ENCODE data around the gene NXPH3.
"Not testable (repeated sequence)": the region's sequence is repeated elsewhere in the genome, so short reads cannot be mapped to it uniquely, and the experiment has no call there.

The NXPH3 gene

DNA sequence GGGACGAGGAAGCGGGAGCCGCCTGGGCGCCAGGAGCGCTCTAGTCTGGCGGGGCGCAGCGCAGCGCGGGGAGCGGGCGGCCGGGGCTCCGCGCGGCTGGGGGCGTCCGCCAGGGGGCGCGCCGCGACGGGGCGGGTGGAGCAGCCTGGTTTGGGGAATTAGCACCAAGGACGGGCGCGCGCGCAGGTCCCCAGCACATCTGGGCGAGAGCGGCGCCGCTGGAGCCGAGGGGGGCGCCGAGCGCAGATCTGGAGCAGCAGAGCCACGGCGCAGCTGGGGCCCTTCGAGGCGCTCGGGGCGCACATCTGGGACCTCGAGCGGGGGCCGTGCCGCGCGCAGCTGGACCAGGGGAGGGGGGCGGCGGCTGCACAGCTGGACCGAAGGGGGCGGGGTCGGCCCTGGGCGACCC lies at the start of gene NXPH3:
NXPH3 (plus strand) TSS at position 193 of the 409 bp plus-strand sequence. CDS start 349 bp downstream, outside the sequence.
- peak; percentile 76 for DNase-seq

- no peak for DNase-seq
Measured at GRCh38 chr17:49527927-49528651, 47.6 kb upstream of the NXPH3 start.

DNA sequence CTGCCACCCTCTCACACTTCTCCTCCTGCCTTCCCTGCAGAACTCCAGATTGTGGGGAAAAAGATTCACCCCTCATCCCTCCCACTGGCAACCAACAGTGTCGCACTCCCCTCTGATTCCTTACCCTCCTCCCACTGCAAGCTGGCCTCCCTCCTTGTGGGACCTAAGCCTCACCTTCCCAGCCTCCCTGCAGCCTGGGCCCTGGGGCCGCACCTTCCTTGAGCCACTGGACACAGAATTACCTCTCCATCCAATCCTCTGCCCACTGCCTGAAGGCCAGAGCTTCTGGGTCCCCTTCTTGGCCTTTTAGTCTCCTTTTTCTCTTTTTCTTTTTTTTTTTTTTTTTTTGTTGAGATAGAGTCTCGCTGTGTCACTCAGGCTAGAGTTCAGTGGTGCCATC lies 46.7 kb upstream of the NXPH3 start:
- DNase-seq, result no peak

DNA sequence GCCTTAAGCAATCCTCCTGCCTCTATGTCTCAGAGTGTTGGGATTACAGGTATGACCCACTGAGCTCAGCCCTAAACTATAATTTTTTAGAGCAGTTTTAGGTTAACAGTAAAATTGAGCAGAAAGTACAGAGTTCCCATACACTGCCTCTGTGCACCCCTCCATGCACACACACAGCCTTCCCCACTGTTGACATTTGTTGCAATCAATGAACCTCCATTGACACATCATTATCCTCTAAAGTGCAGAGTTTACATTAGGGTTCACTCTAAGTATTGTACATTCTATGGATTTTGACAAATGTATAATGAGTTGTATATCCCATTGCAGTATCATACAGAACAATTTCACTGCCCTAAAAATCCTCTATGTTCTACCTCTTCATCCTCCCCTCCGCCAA lies 45.6 kb upstream of the NXPH3 start:
- no peak for DNase-seq

DNA sequence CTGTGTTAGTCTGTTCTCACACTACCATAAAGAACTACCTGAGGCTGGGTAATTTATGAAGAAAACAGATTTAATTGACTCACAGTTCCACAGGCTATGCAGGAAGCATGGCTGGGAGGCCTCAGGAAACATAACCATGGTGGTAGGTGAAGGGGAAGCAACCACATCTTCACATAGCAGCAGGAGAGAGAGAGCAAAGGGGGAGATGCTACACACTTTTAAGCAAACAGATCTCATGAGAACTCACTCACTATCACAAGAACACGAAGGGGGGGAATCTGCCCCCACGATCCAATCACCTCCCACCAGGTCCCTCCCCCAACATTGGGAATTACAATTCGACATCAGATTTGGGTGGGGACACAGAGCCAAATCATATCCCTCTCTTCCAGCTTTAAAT lies 31.8 kb upstream of the NXPH3 start:
- no peak for DNase-seq

- no peak for DNase-seq
Measured at GRCh38 chr17:49545007-49545660, 30.5 kb upstream of the NXPH3 start.

GRCh38 chr17:49545806-49546545 lies 29.7 kb upstream of the NXPH3 start:
- DNase-seq, result no peak

GRCh38 chr17:49546546-49547535 lies 28.8 kb upstream of the NXPH3 start:
- DNase-seq, result no peak

DNA sequence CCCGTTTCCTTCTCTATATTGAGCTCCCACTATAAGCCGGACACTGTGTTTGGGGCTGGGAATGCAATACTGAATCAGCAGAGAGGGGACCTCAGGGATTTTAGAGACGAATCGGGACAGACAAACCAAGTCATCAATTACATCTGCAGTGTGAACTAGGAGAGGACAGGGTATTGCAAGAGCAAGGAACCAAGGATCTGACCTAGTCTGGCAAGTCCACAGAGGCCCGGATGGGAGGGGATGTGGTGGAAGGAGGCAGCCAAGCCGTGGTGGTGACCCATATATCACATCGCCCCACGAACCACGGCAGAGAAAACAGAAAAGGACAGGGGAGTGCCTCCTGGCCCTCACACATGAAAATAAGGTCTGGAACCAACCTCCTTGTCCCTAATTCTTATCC lies 28.1 kb upstream of the NXPH3 start:
- no peak for DNase-seq

DNA sequence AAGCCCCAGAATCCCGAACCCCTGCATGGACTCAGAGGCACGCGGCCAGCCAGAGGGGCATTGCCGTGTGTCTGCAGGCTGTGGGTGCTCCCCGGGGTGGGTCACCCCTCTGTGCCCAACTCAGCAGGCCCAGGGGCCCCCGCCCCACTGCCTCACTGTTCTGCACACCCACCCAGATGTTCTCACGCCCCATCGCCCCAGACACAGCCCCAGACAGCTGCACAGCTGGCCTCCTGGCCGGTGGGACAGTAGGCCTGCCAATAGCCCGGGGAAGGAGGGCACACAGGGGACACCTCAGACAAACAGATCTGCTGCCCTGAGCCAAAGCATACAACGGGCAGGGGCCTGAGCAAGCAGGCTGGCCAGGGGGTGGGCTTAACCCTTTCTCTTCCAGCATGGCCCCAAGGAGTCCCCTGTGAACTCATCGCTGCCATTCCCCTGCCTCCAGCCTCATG lies 27.6 kb upstream of the NXPH3 start:
- DNase-seq, result no peak

GRCh38 chr17:49548506-49549310 lies 27.0 kb upstream of the NXPH3 start:
- DNase-seq, result peak; percentile 51

DNA sequence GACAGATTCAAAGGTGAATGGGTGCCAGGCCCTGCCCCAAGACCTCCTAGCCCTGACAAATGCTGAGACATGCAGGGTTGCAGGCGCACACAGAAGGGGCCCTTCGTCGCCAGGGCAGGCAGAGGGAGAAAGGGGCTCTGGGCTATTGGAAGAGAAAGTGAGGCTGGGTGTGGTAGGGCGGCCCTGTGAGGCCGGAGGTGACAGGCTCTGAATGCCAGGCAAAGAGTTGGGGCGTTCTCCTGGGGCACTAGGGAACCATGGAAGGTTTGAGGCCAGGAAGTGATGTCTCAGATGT lies 26.4 kb upstream of the NXPH3 start:
- DNase-seq, result no peak

GRCh38 chr17:49549691-49550678 lies 25.7 kb upstream of the NXPH3 start:
- no peak for DNase-seq

- DNase-seq, result not testable (repeated sequence)
Measured at GRCh38 chr17:49550764-49551163, 24.9 kb upstream of the NXPH3 start.

DNA sequence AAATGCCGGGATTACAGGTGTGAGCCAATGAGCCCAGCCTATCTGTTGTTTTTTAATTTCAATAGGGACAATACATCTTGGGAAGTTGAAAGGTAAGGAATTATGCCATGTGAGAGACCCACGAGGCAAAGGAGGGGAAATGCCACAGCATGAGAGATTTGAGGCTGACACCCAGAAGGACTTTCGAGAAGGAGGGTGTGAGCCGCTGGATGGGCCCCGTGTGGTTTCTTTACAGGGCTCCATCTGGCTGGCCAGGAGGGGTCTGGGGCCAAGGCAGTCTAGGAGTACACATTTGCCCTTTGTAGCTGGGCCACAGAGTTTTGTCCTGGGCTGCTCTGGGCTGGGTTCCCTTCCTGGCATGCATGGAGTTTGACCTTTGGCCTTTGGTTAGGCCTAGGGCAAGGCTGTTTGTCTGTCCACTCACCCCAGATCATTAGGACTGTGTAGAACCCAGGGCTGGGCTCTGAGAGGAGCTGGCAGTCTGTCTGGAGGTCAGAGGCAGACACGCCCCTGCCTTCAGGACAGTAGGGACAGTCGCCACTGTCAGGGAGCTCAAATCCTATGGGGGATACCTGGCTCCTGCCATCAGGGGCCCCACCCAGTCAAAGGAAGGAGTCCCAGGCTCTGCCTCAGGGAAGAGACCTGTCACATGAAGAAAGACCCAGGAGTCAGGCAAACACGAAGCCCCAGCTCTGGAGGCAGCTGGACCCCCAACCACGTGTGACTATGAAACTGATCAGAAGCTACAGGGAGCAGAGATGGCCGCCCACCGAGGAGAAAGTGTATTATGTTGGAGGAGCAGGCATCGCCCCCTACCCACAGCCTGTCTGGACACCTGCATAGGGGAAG lies 24.2 kb upstream of the NXPH3 start:
- DNase-seq, result no peak

DNA sequence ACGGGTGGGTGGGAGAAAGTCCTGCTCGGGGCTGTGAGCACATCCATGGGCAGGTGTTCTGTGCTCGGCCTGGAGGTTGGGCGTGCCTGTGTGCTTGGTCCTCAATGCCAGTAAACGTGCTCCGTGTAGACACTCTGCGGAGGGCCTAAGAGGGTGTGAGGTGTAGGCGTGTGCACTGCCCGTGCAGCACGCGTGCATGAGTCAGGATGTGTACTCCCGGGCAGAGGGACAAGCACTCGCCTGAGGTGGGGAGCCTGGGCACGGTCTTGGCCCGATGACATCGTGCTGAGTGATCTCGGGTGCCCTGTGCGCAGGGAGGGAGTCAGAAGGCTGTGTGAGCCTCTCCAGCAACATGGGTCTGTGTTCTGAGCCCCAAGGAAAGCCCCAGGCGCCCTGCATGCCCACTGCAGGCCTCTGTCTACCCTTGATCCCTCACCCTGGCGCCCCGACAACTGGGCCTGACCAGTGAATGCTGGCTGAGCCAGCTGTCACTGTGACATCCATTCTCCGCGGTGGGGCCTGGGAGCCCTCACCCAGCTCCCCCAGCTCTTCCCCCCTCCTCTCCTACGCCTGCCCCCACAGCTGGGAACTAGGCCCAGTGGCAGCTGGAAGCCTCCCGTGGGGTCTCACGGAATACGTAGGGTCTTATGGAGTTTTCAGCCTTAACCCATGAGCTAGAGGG lies 23.5 kb upstream of the NXPH3 start:
- DNase-seq, result no peak

DNA sequence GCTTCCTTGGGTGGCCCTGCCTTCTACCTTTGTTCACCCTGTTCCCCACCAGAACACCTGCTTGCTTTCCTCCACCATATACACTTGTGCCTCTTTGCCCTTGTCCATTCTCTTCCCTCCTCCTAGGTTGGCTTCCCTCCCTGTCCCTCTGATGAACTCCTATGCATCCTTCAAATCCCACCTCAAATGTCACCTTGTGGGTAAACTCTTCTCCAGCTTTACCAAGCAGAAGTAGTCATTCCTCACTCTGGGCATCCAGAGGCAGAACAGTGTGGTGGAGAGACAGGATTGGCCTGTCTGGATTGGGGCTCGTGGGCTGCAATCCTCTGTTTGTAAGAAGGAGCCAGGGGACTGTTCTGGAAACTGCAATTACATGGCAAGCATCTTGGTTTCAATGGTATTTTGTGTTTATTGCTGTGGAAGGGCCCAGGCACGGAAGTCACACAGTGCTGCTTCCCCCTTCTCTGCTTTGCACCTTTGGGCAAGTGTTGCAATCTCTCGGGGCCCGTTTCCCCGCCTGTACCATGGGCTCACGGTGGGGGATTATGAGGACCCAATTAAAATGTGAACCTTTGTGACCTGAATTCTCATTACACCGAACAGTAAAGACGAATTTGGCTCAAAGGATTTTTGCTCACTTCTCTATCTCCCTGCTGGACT lies 21.9 kb upstream of the NXPH3 start:
- DNase-seq, result no peak

DNA sequence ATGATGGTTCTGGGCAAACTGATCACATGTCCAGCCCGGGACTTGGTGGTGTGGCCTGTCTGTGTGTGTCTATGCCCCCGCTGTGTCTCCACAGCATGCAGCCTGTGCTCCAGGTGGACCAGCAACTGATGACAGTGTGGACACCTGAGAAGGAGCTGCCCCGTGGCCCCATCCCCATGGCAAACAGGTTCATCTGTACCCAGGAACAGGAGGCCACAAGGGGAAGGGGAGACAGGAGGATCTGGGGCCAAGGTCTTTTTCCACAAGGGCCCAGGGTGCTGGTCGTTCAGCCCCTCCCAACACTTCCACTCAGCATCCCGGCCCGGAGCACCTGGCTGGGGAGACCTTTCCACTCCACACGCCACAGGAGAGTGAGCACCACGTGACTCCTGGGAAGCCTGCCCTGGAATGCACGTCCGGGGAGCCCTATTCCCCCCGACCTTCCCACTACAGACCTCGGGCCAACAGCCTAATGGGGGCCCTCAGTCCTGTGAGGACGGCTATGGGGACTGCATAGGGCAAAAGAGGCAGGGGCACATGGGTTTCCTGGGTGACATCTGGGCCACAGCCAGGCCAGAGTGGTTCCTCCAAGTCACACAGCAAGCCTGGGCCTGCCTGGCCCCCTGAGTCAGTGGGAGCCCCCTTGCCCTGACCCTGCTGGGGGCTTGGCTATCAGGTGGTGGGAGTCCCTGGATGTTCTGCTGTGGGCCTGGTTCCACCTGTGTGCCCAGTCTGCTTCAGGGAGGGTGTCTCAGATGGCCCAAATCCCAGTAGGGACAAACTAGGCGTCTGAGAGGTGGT lies 20.8 kb upstream of the NXPH3 start:
- no peak for DNase-seq
